Panc1 (cell line): ENCODE results near the gene ZNF789. TPM values are rescaled to one million over a fixed set of nuclear protein-coding genes. Genes with fewer than 3 reads are reported as not detected.
A peak's percentile ranks its signal among the peaks of the same experiment; 100 is the strongest.
"Not testable (repeated sequence)": the region's sequence is repeated elsewhere in the genome, so short reads cannot be mapped to it uniquely, and the experiment has no call there.

Experiments used
- ATAC-seq: fragments of 200-7000 bp; cut with Tn5 transposase; 2 replicates; pipeline ENCODE4 v1.9.1; 2020; ENCODE audit warnings: mild to moderate bottlenecking, moderate library complexity
- BruUV-seq: library from RNA; stranded (reverse); fragments of 400-500 nt; replicated peaks from 2 replicates; lab custom pipeline; 2021; lab: Mats Ljungman, UMichigan
- CTCF ChIA-PET: fragments of 300-600 bp; sonication (Branson Sonifier 250); formaldehyde crosslinking; loops from one replicate; lab custom pipeline; 2022; ENCODE audit warnings: antibody characterized with exemption; lab: Charles Lee
- POLR2A ChIA-PET: fragments of 300-600 bp; sonication (Branson Sonifier 250); formaldehyde crosslinking; loops from one replicate; lab custom pipeline; 2022; ENCODE audit warnings: antibody characterized with exemption; lab: Charles Lee
- DNase-seq: peaks from one replicate; pipeline ENCODE4 v3.0.0-alpha.2; 2010; ENCODE audit warnings: low read depth, low spot score
- H3K27ac ChIP-seq: 2 replicates; pipeline ENCODE4 v1.5.1; 2011; ENCODE audit warnings: mild to moderate bottlenecking, low read length, inconsistent platforms
- H3K27me3 ChIP-seq: fragments of 200-500 bp; sonication (Bioruptor generic); 2 replicates; pipeline ENCODE4 v1.6.0; 2014; ENCODE audit warnings: low read length, inconsistent platforms; ENCODE audit not compliant: control insufficient read depth, insufficient read depth
- H3K36me3 ChIP-seq: fragments of 200-500 bp; sonication (Bioruptor generic); 2 replicates; pipeline ENCODE4 v1.5.1; 2014; ENCODE audit warnings: inconsistent platforms, mild to moderate bottlenecking, low read length, moderate library complexity; ENCODE audit not compliant: control insufficient read depth, insufficient read depth
- H3K4me1 ChIP-seq: 2 replicates; pipeline ENCODE4 v1.5.1; 2011; ENCODE audit warnings: inconsistent platforms, mild to moderate bottlenecking, low read length, moderate library complexity; ENCODE audit not compliant: control insufficient read depth, insufficient read depth
- H3K4me3 ChIP-seq, 2 experiments: 2 replicates each; pipeline ENCODE4 v1.5.1; 2011 to 2012; ENCODE audit warnings: low read depth in 2 of 2, low read length in 2 of 2, mild to moderate bottlenecking in 2 of 2, inconsistent platforms in 1 of 2, moderate library complexity in 1 of 2
- H3K9me3 ChIP-seq: fragments of 200-500 bp; sonication (Bioruptor generic); 2 replicates; pipeline ENCODE4 v1.5.1; 2014; ENCODE audit warnings: low read depth, mild to moderate bottlenecking, inconsistent platforms, low read length, moderate library complexity; ENCODE audit not compliant: control insufficient read depth, insufficient read depth
- POLR2AphosphoS5 ChIP-seq: IDR thresholded peaks from 2 replicates; pipeline ENCODE4 v1.6.1; 2012; ENCODE audit warnings: mild to moderate bottlenecking, low read depth, low read length, moderate library complexity
- REST ChIP-seq, 2 experiments: IDR thresholded peaks; 2 replicates each; pipeline ENCODE4 v1.6.1; 2011 to 2012; ENCODE audit warnings: low read depth in 2 of 2, control low read depth in 1 of 2, low read length in 1 of 2, mild to moderate bottlenecking in 1 of 2, moderate library complexity in 1 of 2; ENCODE audit not compliant: insufficient read depth in 1 of 2
- SIN3A ChIP-seq: IDR thresholded peaks from 2 replicates; pipeline ENCODE4 v1.6.1; 2012; ENCODE audit warnings: low read depth, mild to moderate bottlenecking, low read length, moderate library complexity, borderline replicate concordance; ENCODE audit not compliant: insufficient read depth
- TCF7L2 ChIP-seq: IDR thresholded peaks from 2 replicates; pipeline ENCODE4 v1.6.1; 2011; ENCODE audit warnings: mild to moderate bottlenecking, low read depth, low read length, inconsistent platforms
- in situ Hi-C: cut with HindIII; loops from 2 replicates; pipeline ENCODE4 v1.10.0; 2016; ENCODE audit warnings: low sequenced_read_pairs, low pct_unique_long_range_greater_than_20kb
- intact Hi-C: fragments of 100-400 bp; cut with micrococcal nuclease; formaldehyde crosslinking; loops from one replicate; pipeline ENCODE4 v1.10.0; 2022; ENCODE audit not compliant: unreplicated experiment
- total RNA-seq: library from RNA; stranded (reverse); gene quantifications from one replicate; pipeline ENCODE4 v1.2.1, GENCODE V29; 2021; ENCODE audit not compliant: unreplicated experiment
- TF ChIP-seq, protein P1 (sequence below): fragments of 450-650 bp; IDR thresholded peaks from 2 replicates; pipeline ENCODE4 v1.5.1; 2017; ENCODE audit warnings: mild to moderate bottlenecking

Gene ZNF789
- total RNA-seq, 1 experiment from 2014 or later = 15.1 TPM

DNA sequence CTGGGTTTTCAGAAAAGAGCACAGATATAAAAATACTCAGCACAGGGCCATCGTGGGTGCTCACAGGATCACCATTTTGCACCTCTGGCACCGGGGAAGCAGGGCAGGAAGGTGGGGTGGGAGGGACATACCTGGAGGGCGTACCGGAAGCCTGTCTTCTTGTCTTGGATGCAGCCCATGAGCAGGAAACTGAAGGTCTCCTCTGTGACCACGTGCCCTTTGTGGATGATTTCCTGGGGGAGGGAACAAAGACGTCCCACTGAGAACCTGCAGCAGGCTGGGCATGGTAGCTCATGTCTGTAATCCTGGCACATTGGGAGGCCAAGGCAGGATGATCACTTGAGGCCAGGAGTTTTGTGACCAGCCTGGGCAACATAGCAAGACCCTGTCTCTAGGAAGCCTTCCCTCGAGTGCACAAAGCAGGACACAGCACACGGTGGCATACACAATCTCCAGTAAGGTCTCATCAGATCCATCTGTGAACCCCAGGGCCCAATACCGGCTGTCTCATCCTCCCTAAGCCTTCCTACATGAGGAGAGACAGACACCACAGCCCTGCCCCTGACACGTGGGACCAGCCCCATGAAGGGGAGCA lies 43.6 kb upstream of the ZNF789 start:
- ATAC-seq (peak; percentile 21), DNase-seq (no peak)
- POLR2A ChIA-PET = interaction anchor here (0.5 kb wide), 1 partner anchor 17 kb away, joined by 3 read pairs; no protein-coding TSS in a partner anchor
- H3K4me3 ChIP-seq = no peak overlapping the region
- no peaks in the 10 kb centered on the region for H3K9me3 ChIP-seq
- H3K27ac ChIP-seq = no peak overlapping the region
- intact Hi-C loops (no loop called here), in situ Hi-C loops (no loop called here)
- peaks cover 14% of the 10 kb centered on the region; the same call in 1 of the 2 replicates for H3K36me3 ChIP-seq
- CTCF ChIA-PET = no interaction called here
- no peaks in the 10 kb centered on the region for H3K4me1 ChIP-seq
- no TSS peak for BruUV-seq
- TF ChIP-seq REST (IDR thresholded peaks at IDR 0.05; ENCODE audit: insufficient read depth in 1 of 2, low read depth in 2 of 2, low read length in 1 of 2) = no peak
- no peak for TF ChIP-seq POLR2AphosphoS5
- TF ChIP-seq, protein P1, sequence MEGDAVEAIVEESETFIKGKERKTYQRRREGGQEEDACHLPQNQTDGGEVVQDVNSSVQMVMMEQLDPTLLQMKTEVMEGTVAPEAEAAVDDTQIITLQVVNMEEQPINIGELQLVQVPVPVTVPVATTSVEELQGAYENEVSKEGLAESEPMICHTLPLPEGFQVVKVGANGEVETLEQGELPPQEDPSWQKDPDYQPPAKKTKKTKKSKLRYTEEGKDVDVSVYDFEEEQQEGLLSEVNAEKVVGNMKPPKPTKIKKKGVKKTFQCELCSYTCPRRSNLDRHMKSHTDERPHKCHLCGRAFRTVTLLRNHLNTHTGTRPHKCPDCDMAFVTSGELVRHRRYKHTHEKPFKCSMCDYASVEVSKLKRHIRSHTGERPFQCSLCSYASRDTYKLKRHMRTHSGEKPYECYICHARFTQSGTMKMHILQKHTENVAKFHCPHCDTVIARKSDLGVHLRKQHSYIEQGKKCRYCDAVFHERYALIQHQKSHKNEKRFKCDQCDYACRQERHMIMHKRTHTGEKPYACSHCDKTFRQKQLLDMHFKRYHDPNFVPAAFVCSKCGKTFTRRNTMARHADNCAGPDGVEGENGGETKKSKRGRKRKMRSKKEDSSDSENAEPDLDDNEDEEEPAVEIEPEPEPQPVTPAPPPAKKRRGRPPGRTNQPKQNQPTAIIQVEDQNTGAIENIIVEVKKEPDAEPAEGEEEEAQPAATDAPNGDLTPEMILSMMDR = no peak
- TF ChIP-seq SIN3A = no peak
- TF ChIP-seq TCF7L2 = no peak
- H3K27me3 ChIP-seq = no peaks in the 10 kb centered on the region

DNA sequence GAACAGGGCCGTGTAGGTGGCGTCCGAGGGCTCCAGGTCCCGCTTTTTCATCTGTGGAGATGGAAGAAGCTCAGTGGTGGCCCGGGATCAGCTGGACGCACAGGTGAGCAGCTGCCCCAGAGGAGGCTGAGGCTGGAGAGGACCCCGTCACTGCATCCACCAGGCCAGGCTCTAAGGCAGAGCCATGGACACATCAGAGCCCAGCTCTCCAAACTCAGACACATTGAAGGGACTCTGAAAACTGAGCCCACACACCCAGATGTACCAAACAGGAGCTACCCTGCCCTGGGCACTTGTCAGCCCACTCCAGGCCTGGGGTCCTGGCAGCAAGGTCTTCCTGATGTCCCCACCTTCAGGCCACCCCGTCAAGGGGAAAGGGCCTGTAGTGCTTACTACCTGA lies 42.9 kb upstream of the ZNF789 start:
- Histone ChIP-seq H3K36me3 (peaks cover 16% of the 10 kb centered on the region; the same call in 1 of the 2 replicates), H3K9me3 (no peaks in the 10 kb centered on the region), H3K27me3 (no peaks in the 10 kb centered on the region), H3K27ac (no peak overlapping the region), H3K4me3 (no peak overlapping the region), H3K4me1 (no peaks in the 10 kb centered on the region)
- ATAC-seq = peak; percentile 9; the same call in 1 of the 2 replicates
- ChIA-PET CTCF (interaction anchor here (0.6 kb wide), 1 partner anchor 54 kb away, joined by 3 read pairs; no protein-coding TSS in a partner anchor), POLR2A (interaction anchor here (0.5 kb wide), 1 partner anchor 17 kb away, joined by 3 read pairs; no protein-coding TSS in a partner anchor)
- intact Hi-C loops = no loop called here
- TF ChIP-seq, protein P1 = no peak
- TF ChIP-seq POLR2AphosphoS5 (no peak), SIN3A (no peak), TCF7L2 (no peak), REST (IDR thresholded peaks at IDR 0.05; ENCODE audit: insufficient read depth in 1 of 2, low read depth in 2 of 2, low read length in 1 of 2) (no peak)
- in situ Hi-C loops = no loop called here
- DNase-seq = no peak
- BruUV-seq = no TSS peak

GRCh38 chr7:99431756-99432540 lies 40.7 kb upstream of the ZNF789 start:
- H3K27ac ChIP-seq, ATAC-seq, DNase-seq, in situ Hi-C loops, H3K9me3 ChIP-seq, H3K4me1 ChIP-seq, H3K27me3 ChIP-seq, H3K4me3 ChIP-seq, intact Hi-C loops, POLR2A ChIA-PET, CTCF ChIA-PET: not testable (repeated sequence)
- H3K36me3 ChIP-seq = peaks cover 17% of the 10 kb centered on the region; the same call in 1 of the 2 replicates
- BruUV-seq = TSS peak; percentile 11
